MCF 10A (cell line): ENCODE measurements around the gene ALDH1A2. TPM values are rescaled to one million over a fixed set of nuclear protein-coding genes. Genes with fewer than 3 reads are reported as not detected.
"Not testable (repeated sequence)": the region's sequence is repeated elsewhere in the genome, so short reads cannot be mapped to it uniquely, and the experiment has no call there.

Experiments
- BruUV-seq: library from RNA; stranded (reverse); fragments of 400-500 nt; replicated peaks from 2 replicates; lab custom pipeline; 2021; lab: Mats Ljungman, UMichigan
- CTCF ChIA-PET: fragments of 300-600 bp; sonication (Branson Sonifier 250); formaldehyde crosslinking; extraction: SDS; loops from one replicate; lab custom pipeline; 2021; ENCODE audit warnings: antibody characterized with exemption, inconsistent platforms; lab: Yijun Ruan, JAX
- POLR2A ChIA-PET: fragments of 300-600, 350-650 bp; sonication (Branson Sonifier 250); formaldehyde crosslinking; extraction: SDS; loops from one replicate; lab custom pipeline; 2020; ENCODE audit warnings: antibody characterized with exemption, inconsistent platforms; lab: Yijun Ruan, JAX
- DNase-seq: peaks from one replicate; pipeline ENCODE4 v3.0.0-alpha.2; 2018; ENCODE audit not compliant: unreplicated experiment
- H3K27ac Mint-ChIP-seq: one replicate; pipeline ENCODE4 v1.8.0; 2022; ENCODE audit warnings: mild to moderate bottlenecking, low read depth, mixed read lengths; ENCODE audit not compliant: unreplicated experiment
- H3K27me3 Mint-ChIP-seq: one replicate; pipeline ENCODE4 v1.8.0; 2022; ENCODE audit warnings: mixed read lengths; ENCODE audit not compliant: insufficient read depth, unreplicated experiment
- H3K36me3 Mint-ChIP-seq: one replicate; pipeline ENCODE4 v1.8.0; 2022; ENCODE audit warnings: mild to moderate bottlenecking, moderate library complexity, mixed read lengths; ENCODE audit not compliant: insufficient read depth, unreplicated experiment
- H3K4me1 Mint-ChIP-seq: one replicate; pipeline ENCODE4 v1.8.0; 2022; ENCODE audit warnings: mixed read lengths; ENCODE audit not compliant: insufficient read depth, unreplicated experiment
- H3K4me3 Mint-ChIP-seq: one replicate; pipeline ENCODE4 v1.8.0; 2022; ENCODE audit warnings: mild to moderate bottlenecking, moderate library complexity, mixed read lengths; ENCODE audit not compliant: unreplicated experiment
- H3K9me3 Mint-ChIP-seq: one replicate; pipeline ENCODE4 v1.8.0; 2022; ENCODE audit warnings: mixed read lengths; ENCODE audit not compliant: unreplicated experiment
- intact Hi-C: fragments of 100-400 bp; cut with micrococcal nuclease; formaldehyde crosslinking; loops from 2 replicates; pipeline ENCODE4 v1.14.1; 2022
- total RNA-seq: library from RNA; stranded (reverse); gene quantifications from 2 replicates; pipeline ENCODE4 v1.2.3, GENCODE V29; 2022
- TF ChIP-seq, protein P1 (sequence below): fragments of 200-600 bp; IDR thresholded peaks from one replicate; pipeline ENCODE4 v1.8.0; 2022; ENCODE audit warnings: antibody characterized with exemption, mild to moderate bottlenecking; ENCODE audit not compliant: unreplicated experiment

ALDH1A2 gene
- total RNA-seq, 1 experiment from 2014 or later: 1.2 TPM

- H3K27me3 Mint-ChIP-seq: no peaks in the 10 kb centered on the region
- H3K4me1 Mint-ChIP-seq: no peaks in the 10 kb centered on the region
- H3K27ac Mint-ChIP-seq: no peak overlapping the region
- H3K9me3 Mint-ChIP-seq: no peaks in the 10 kb centered on the region
- DNase-seq: no peak
- no peak overlapping the region for H3K4me3 Mint-ChIP-seq
- H3K36me3 Mint-ChIP-seq: no peaks in the 10 kb centered on the region
- POLR2A ChIA-PET: interaction anchor here (0.7 kb wide), 1 partner anchor 10 kb away, joined by 3 read pairs; no protein-coding TSS in a partner anchor
- intact Hi-C loops: no loop called here
- no TSS peak for BruUV-seq
- CTCF ChIA-PET: interaction anchor here (3.0 kb wide), 1 partner anchor 17 kb away, joined by 12 read pairs; no protein-coding TSS in a partner anchor
- TF ChIP-seq, protein P1, sequence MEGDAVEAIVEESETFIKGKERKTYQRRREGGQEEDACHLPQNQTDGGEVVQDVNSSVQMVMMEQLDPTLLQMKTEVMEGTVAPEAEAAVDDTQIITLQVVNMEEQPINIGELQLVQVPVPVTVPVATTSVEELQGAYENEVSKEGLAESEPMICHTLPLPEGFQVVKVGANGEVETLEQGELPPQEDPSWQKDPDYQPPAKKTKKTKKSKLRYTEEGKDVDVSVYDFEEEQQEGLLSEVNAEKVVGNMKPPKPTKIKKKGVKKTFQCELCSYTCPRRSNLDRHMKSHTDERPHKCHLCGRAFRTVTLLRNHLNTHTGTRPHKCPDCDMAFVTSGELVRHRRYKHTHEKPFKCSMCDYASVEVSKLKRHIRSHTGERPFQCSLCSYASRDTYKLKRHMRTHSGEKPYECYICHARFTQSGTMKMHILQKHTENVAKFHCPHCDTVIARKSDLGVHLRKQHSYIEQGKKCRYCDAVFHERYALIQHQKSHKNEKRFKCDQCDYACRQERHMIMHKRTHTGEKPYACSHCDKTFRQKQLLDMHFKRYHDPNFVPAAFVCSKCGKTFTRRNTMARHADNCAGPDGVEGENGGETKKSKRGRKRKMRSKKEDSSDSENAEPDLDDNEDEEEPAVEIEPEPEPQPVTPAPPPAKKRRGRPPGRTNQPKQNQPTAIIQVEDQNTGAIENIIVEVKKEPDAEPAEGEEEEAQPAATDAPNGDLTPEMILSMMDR: no peak
Measured at GRCh38 chr15:58049520-58050227, 15.8 kb downstream of the ALDH1A2 start.

DNA sequence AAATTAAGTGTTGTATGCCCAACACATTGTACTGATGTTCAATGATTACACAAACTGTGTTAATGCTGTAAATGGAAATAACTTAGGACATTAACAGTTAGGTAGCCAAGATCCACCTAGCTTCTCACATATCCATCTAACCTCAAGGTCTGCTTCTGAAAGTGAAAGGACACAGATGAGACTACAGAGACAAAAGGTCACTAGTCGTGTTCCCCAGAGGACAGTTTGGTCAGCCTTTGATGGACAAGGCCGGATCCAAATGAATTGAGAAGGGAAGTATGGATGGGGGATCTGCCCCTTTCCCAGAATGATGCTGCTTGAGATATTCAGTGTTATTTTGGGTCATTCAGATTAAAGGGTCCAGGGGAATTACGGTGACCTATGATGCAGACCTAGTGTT lies 17.2 kb downstream of the ALDH1A2 start:
- DNase-seq: no peak
- H3K27ac Mint-ChIP-seq: no peak overlapping the region
- ChIA-PET CTCF (interaction anchor here (1.0 to 3.0 kb wide), 2 partner anchors 18 to 182 kb away, joined by 4 to 12 read pairs; no protein-coding TSS in a partner anchor), POLR2A (no interaction called here)
- no TSS peak for BruUV-seq
- intact Hi-C loops: no loop called here
- H3K4me3 Mint-ChIP-seq: no peak overlapping the region
- no peaks in the 10 kb centered on the region for H3K4me1 Mint-ChIP-seq
- TF ChIP-seq, protein P1: no peak
- no peaks in the 10 kb centered on the region for H3K36me3 Mint-ChIP-seq
- no peaks in the 10 kb centered on the region for H3K27me3 Mint-ChIP-seq
- H3K9me3 Mint-ChIP-seq: no peaks in the 10 kb centered on the region

DNA sequence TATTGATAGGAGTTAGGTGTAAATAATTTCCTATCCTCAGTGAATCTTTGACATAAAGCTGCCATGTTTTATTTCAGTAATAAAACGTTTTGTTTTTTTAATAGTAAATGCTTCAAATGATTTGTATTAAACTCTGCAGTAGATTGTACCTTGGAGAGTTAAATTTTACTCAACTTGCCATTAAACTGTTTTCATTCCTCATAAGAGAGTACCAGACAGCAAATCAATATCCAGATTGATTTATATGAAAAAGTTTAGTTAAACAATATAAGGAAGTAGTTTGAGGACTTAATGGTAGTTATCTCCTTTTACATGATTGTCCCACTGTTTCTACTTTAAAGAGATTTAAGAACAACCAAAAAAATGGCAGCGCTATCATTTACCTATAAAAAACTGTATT lies 18.4 kb downstream of the ALDH1A2 start:
- CTCF ChIA-PET: interaction anchor here (1.0 to 3.0 kb wide), 2 partner anchors 19 to 181 kb away, joined by 4 to 12 read pairs; no protein-coding TSS in a partner anchor
- TF ChIP-seq, protein P1: no peak
- Mint-ChIP-seq H3K27ac (no peak overlapping the region), H3K4me3 (no peak overlapping the region), H3K36me3 (no peaks in the 10 kb centered on the region), H3K9me3 (no peaks in the 10 kb centered on the region), H3K27me3 (no peaks in the 10 kb centered on the region), H3K4me1 (peaks cover 2% of the 10 kb centered on the region)
- no peak for DNase-seq
- POLR2A ChIA-PET: no interaction called here
- intact Hi-C loops: no loop called here
- BruUV-seq: no TSS peak

DNA sequence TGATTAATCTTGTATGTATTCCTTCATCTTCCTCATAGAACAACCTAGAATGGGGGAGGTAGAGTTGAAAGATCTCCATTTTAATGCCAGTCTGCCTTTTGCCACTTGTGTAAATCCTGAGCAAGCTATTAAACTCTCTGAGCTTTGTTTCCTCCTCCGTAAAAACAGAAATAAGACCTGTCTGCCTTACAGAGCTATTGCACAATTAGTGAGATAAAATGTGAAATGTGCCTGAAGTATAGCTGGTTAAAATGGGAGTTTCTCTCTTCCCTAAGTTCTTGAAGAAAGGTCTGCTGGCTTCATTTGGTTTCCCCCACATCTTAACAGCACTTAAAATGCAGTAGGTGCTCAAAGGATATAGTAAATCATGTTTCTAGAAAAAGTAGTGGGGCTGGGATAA lies 19.0 kb downstream of the ALDH1A2 start:
- DNase-seq: no peak
- Mint-ChIP-seq H3K27ac (no peak overlapping the region), H3K4me3 (no peak overlapping the region), H3K36me3 (no peaks in the 10 kb centered on the region), H3K9me3 (no peaks in the 10 kb centered on the region), H3K27me3 (no peaks in the 10 kb centered on the region), H3K4me1 (peaks cover 9% of the 10 kb centered on the region)
- intact Hi-C loops: no loop called here
- ChIA-PET CTCF (interaction anchor here (0.7 to 0.8 kb wide), 2 partner anchors 136 to 186 kb away, joined by 3 read pairs; no protein-coding TSS in a partner anchor), POLR2A (no interaction called here)
- TF ChIP-seq, protein P1: no peak
- BruUV-seq: no TSS peak

GRCh38 chr15:58045376-58045775 lies 20.1 kb downstream of the ALDH1A2 start:
- H3K4me1 Mint-ChIP-seq, H3K36me3 Mint-ChIP-seq, intact Hi-C loops, DNase-seq, H3K27ac Mint-ChIP-seq, BruUV-seq, H3K27me3 Mint-ChIP-seq, H3K4me3 Mint-ChIP-seq, H3K9me3 Mint-ChIP-seq, POLR2A ChIA-PET: not testable (repeated sequence)
- CTCF ChIA-PET: interaction anchor here (9.0 kb wide), 1 partner anchor 22 kb away, joined by 72 read pairs; the partner anchor contains the start of gene ALDH1A2
